Activated CD8-positive, alpha-beta memory T cell treated with anti-CD3 and anti-CD28 coated beads for 24 hours (primary cell): Measurements from ENCODE around the gene NT5C.

Source experiments
- DNase-seq: peaks from one replicate; pipeline ENCODE4 v3.0.0-alpha.2; 2020

The NT5C gene

DNA sequence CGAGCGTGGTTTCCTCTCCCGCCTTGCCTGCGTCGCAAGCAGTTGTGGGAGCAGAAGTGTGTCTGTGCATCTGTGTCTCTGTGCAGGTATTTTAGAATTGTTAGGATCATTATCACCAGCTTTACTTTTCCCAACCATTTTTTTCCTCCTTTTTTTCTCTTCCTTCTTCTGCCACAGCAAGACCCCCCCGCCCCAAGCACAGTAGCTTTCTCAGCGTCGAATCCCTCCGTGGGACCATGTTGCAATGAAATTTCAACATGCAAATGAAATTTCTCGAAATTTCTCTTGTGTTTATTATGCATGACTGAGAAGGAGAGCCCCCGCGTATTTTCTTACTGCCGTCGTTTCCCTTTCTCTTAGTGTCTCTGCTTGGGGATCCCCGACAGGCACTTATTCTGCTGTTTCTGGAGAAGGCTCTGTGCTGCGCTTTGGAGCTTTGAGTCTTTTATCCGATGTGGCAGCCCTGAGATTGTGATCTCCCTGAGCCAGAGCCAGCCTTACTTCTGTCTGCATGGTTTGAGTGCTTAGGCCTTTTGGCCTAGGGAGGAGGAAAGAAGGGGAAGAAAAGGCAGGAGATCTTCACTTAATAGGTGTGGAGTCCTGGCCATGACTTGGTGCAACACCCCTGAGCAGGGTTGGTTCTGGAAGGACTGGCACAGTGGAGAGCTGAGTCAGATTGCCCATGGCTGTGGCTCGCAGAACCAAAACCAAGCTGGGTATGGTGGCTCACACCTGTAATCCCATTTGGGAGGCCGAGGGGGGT lies 16.8 kb downstream of the NT5C start:
- no peak for DNase-seq

- peak; percentile 95 for DNase-seq
Measured at GRCh38 chr17:75113798-75114551, 17.6 kb downstream of the NT5C start.

DNA sequence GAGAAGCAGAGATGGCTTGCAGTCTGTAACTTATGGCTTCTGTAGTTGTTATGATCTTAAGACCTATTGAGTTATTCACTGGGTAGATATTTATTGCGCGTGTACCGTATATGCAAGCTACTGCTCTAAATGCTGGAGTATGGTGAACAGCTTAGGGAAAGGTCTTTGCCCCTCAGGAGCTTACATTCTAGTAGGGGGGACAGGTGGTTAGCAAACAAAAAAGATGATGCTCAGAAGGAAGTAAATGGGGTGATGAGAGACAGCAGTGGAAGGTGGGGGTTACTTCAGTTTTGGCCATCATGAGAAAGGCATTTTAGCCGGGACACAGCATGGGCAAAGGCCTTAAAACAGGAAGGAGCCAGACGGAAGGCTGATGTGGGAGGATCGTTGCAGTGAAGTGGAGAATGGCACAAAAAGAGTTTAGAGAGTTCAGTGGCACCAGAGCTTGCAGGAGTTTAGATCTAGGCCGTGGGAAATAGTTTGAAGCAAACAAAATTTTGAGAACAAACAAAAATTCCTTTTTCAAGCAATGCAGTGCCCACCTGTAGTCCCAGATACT lies 19.7 kb downstream of the NT5C start:
- no peak for DNase-seq

GRCh38 chr17:75110234-75110937 lies 21.2 kb downstream of the NT5C start:
- peak; percentile 71 for DNase-seq

GRCh38 chr17:75109407-75110233 lies 21.9 kb downstream of the NT5C start, which contains the start of gene ARMC7:
TSS of gene ARMC7 (plus strand) at chr17:75109969. CDS start at chr17:75110289, 320 bp downstream.
- DNase-seq = peak; percentile 97

DNA sequence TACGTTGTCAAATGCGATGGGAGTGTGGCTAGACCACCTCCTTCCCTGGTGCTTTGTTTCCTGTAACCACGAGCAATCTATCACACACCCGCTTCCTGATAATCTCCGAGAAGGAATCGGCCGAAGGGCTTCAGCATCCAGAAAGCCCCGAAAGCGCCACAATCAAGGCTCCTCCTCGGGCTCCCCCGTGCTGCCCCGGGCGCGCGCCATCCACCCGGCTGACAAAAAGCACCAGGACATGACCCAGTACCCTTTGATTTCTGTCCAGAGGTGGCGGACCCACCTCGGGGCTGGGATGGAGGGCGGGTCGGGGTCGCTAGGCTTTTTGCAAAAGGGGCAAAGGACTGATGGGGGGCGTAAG lies 22.5 kb downstream of the NT5C start:
- DNase-seq = peak; percentile 71

- no peak for DNase-seq
Measured at GRCh38 chr17:75108193-75108592, 23.3 kb downstream of the NT5C start.

DNA sequence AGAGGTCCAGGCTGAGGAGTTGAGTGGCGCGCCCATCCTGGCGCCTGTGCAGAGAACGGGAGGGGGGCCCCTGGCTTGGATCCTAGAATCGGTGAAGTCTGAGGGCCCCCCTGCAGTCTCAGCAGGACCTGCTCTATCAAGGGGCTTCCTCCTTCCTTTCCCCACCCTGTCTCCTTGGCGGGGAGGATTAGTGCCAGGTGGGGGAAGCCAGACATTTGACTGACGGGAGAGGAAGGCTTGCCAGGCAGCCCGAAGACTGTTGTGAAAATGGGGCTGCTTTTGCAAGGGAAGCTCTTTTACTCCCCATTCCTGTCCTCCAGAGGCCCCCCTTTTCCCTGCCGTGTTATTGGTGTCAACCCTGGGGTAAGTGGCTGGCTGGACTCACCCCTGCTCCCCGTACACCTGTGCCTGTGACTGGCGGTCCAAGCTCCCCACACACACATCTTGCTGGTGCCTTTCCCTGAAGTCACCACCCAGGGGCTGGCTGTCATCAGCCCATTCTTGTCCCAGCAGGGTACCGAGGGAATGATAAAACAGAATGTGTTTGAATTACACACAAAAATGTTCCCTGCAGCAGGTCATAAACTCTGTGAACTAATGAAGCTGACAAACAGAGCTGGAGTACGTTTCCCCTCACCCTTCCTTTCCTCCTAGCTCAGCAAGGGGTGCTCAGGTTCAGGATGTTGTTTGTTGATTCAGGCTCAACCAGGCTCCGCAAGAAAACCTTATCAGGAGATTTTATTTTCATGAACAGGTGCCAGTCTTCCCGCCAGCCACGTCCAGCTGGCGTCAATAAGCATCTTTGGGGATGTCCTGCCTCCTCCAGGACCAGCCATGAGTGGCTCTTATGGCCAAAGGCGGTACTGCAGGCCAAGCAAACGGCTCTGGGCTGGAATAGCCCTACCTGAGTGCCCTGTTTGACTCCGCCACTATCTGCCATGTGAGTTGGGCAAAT lies 26.1 kb downstream of the NT5C start:
- DNase-seq = no peak

DNA sequence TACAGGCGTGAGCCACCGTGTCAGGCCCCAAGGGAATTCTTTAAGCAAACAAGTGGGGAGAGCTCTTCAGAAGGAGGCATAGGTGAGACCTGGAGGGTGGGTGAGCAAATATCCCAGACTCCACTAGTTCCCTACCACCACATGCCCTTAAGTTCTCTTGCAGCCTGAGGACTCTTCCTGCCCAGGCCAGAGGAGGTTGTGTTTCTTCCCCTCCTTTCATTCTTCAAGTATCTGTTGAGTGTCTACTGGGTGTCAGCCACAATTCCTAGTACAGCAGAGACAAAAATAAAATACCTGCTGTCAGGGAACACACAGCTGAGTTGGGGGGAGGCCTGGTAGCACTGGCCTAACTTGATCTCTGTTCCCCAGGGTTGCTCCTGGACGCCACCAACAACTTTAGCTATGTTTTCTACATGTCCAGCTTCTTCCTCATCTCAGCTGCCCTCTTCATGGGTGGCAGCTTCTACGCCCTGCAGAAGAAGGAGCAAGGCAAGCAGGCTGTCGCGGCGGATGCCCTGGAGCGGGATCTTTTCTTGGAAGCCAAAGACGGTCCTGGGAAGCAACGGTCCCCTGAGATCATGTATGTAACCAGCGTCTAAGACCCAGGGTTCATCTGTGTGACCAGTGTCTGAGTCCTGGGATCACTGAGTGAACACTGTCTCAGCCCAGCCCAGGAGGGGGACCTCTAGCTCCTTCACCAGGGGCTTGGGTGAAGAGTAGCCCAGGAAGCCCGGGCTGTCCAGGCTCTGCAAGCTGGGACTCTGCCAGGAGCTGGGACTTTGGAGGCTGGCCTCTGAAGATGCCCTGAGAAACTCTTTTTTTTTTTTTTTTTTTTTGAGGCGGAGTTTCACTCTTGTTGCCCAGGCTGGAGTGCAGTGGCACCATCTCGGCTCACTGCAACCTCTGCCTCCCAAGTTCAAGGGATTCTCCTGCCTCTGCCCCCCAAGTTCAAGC lies 27.7 kb downstream of the NT5C start:
- no peak for DNase-seq

- no peak for DNase-seq
Measured at GRCh38 chr17:75102385-75102821, 29.1 kb downstream of the NT5C start.

DNA sequence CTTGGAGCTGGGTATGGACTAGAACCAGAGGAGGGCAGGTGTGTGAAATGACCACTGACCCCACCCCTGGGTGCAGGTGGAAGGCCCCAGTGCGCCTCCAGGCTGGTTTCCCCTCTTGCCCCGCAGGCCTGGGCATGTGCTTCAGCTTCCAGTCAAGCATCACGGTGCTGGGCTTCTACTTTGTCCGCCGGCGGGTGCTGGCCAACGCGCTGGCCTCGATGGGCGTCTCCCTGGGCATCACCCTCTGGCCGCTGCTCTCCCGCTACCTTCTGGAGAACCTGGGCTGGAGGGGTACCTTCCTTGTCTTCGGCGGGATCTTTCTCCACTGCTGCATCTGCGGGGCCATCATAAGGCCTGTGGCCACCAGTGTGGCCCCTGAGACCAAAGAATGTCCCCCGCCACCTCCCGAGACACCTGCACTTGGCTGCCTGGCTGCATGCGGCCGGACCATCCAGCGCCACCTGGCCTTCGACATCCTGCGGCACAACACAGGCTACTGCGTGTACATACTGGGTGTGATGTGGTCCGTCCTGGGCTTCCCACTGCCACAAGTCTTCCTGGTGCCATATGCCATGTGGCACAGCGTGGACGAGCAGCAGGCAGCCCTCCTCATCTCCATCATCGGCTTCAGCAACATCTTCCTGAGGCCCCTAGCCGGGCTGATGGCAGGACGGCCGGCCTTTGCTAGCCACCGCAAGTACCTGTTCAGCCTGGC lies 31.5 kb downstream of the NT5C start:
- no peak for DNase-seq

DNA sequence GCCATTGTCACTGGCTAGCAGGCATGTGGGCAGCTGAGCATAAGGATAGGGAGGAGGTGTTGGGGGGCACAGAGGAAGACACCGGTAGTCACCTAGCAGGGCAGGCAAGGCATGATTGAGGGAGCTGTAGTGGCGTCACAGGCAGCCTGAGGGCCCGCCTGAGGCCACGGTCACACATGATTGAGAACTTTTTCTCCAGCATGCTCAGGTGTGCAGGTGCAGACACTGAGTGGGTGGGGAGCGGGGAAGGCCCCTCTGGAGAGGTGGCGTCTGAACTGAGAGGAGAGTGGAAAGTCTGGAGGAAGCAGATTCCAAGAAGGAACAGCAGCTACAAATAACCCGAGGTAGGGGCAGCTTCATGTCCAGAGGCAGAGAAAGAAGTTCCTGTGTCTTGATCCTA lies 32.7 kb downstream of the NT5C start:
- no peak for DNase-seq

DNA sequence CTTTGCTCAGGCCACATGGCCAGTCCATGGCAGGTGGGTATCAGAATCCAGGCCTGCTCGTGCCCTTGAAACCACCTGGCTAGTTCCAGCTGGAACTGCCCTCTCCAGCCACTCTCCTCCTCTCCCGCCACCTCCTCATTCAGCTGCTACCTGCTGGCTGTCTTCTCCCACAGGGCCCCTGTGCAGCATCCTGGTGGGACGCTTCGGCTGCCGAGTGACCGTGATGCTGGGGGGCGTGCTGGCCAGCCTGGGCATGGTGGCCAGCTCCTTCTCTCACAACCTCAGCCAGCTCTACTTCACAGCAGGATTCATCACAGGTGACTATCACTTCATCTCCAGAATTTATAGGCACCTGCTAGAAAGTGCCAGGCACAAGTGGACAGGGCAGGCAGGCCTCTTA lies 33.7 kb downstream of the NT5C start:
- no peak for DNase-seq

- no peak for DNase-seq
Measured at GRCh38 chr17:75096082-75096625, 35.4 kb downstream of the NT5C start.

- DNase-seq = no peak
Measured at GRCh38 chr17:75094871-75095399, 36.6 kb downstream of the NT5C start.

DNA sequence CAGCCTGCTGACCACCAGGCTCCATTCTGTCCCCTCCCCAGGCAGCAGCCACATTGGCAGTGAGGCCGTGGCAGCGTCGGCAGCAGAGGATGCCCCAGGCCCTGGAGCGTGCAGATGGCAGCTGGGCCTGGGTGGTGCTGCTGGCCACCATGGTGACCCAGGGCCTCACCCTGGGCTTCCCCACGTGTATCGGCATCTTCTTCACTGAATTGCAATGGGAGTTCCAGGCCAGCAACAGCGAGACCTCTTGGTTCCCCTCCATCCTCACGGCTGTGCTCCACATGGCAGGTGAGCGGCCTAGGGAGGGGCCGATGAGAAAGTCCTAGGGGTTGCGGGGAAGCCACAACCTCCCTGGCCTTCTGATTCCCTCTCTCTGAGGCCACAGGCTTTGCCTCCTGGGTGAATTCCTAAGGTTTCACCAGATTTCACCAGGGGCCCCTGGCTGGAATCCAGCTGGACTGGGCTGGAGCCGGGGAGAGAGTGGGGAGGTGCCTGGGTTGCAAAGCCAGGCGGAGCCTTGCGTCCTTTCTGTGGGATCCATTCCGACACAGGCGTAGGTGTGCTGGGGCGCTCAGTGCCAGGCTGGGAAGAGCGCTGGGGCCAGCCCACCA lies 37.9 kb downstream of the NT5C start:
- DNase-seq = no peak

- no peak for DNase-seq
Measured at GRCh38 chr17:75091855-75092327, 39.7 kb downstream of the NT5C start.
